ENCODE measurements around the gene RNF43. TPM values are rescaled to one million over a fixed set of nuclear protein-coding genes. Genes with fewer than 3 reads are reported as not detected.

Gene RNF43
- total RNA-seq, 3 donors from 2014 or later: 0.43 to 0.92 (median 0.73) TPM

DNA sequence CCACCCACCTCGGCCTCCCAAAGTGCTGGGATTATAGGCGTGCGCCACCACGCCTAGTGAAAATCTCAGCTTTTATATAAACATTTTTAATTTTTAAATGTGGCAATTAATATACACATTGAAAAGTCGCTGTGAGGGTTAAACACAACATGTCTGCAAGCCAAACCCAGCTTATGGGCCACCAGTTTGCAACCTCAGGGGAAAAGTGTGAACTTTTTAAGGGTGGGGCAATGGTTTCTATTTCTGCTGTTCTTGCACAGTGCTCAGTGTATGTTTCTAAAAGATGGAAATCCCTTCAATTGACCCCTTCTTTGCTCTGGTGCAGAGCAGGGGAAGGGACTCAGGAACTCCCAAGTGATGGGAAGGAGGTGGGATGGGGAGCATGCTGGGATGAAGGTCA is 47.0 kb downstream of the RNF43 start:
- Mint-ChIP-seq H3K27me3 (ENCODE audit: low read depth) (no peaks in the 10 kb centered on the region), H3K4me1 (ENCODE audit: low read depth) (peaks cover 21% of the 10 kb centered on the region), H3K9me3 (no peaks in the 10 kb centered on the region), H3K4me3 (no peak overlapping the region), H3K36me3 (ENCODE audit: insufficient read depth) (no peaks in the 10 kb centered on the region)
- ATAC-seq (no peak), DNase-seq (no peak)

GRCh38 chr17:58369214-58370031 is 47.9 kb downstream of the RNF43 start:
- no peaks in the 10 kb centered on the region for H3K27me3 Mint-ChIP-seq (ENCODE audit: low read depth)
- H3K4me1 Mint-ChIP-seq (ENCODE audit: low read depth): peaks cover 21% of the 10 kb centered on the region
- H3K9me3 Mint-ChIP-seq: no peaks in the 10 kb centered on the region
- no peaks in the 10 kb centered on the region for H3K36me3 Mint-ChIP-seq (ENCODE audit: insufficient read depth)
- ATAC-seq: no peak
- no peak overlapping the region for H3K4me3 Mint-ChIP-seq
- DNase-seq: no peak

- no peaks in the 10 kb centered on the region for H3K27me3 Mint-ChIP-seq (ENCODE audit: low read depth)
- DNase-seq (no peak), ATAC-seq (no peak)
- no peaks in the 10 kb centered on the region for H3K9me3 Mint-ChIP-seq
- no peaks in the 10 kb centered on the region for H3K36me3 Mint-ChIP-seq (ENCODE audit: insufficient read depth)
- H3K4me1 Mint-ChIP-seq (ENCODE audit: low read depth): peaks cover 21% of the 10 kb centered on the region
- no peak overlapping the region for H3K4me3 Mint-ChIP-seq
Observed at GRCh38 chr17:58368860-58369213, 48.5 kb downstream of the RNF43 start.

Other genes with a start within 250 kb of the RNF43 start
- not detected for gene EPX, start 224.8 kb downstream of the RNF43 start, total RNA-seq
- 10 to 100 TPM; 17.0 to 22.0 (median 20.0) TPM for gene MKS1, start 198.3 kb downstream of the RNF43 start, total RNA-seq
- gene LPO, start 178.9 kb downstream of the RNF43 start, total RNA-seq: under 1 TPM in 1 of 3 donors, not detected in 2; 0.18 TPM
- not detected for gene MPO, start 136.6 kb downstream of the RNF43 start, total RNA-seq
- 10 to 100 TPM; 38.6 to 49.6 (median 43.2) TPM for gene TSPOAP1, start 88.7 kb downstream of the RNF43 start, total RNA-seq
- 100 to 1,000 TPM; 144 to 154 (median 152) TPM for gene SUPT4H1, start 65.3 kb downstream of the RNF43 start, total RNA-seq
- 1 to 10 TPM; 4.4 to 5.1 (median 5.0) TPM for gene HSF5, start 70.9 kb upstream of the RNF43 start, total RNA-seq
- 10 to 100 TPM; 79.4 to 92.8 (median 81.8) TPM for gene MTMR4, start 97.1 kb upstream of the RNF43 start, total RNA-seq

Data from activated T-cell treated with anti-CD3 and anti-CD28 coated beads, Interleukin-2, amount 50 U/mL, for 4 hours (primary cell).